Right lobe of liver (tissue), 6 donors: ENCODE results near the gene B3GNT7. TPM values are rescaled to one million over a fixed set of nuclear protein-coding genes. Genes with fewer than 3 reads are reported as not detected.
"Not testable (repeated sequence)": the region's sequence is repeated elsewhere in the genome, so short reads cannot be mapped to it uniquely, and the experiment has no call there.

Source experiments
- ATAC-seq, 4 donors: fragments of 200-7000 bp; cut with Tn5 transposase; one replicate each; pipeline ENCODE4 v1.9.1; 2020; ENCODE audit warnings: mild to moderate bottlenecking in 4 of 4, moderate library complexity in 4 of 4
- DNase-seq, 3 donors: peaks; one replicate each; pipeline ENCODE4 v3.0.0-alpha.2; 2020
- H3K27ac ChIP-seq, 3 donors: fragments of 200-600 bp; one replicate each; pipeline ENCODE4 v1.8.0; 2022
- H3K27me3 ChIP-seq, 2 donors: fragments of 200-600 bp; one replicate each; pipeline ENCODE4 v1.8.0; 2022
- H3K36me3 ChIP-seq, 4 donors: fragments of 200-600 bp; sonication (generic) in 1 of 4; one replicate each; pipeline versions ENCODE4 v1.5.1 to v1.8.0; 2017 to 2022; ENCODE audit warnings: control low read depth in 1 of 4
- H3K4me1 ChIP-seq, 4 donors: fragments of 200-600 bp; sonication (generic) in 1 of 4; one replicate each; pipeline versions ENCODE4 v1.5.1 to v1.8.0; 2017 to 2022; ENCODE audit warnings: control low read depth in 1 of 4
- H3K4me3 ChIP-seq, 3 donors: fragments of 200-600 bp; one replicate each; pipeline ENCODE4 v1.8.0; 2022
- H3K9me3 ChIP-seq, 4 donors: fragments of 200-600 bp; sonication (generic) in 1 of 4; one replicate each; pipeline versions ENCODE4 v1.5.1 to v1.8.0; 2017 to 2022; ENCODE audit warnings: control low read depth in 1 of 4
- POLR2A ChIP-seq: fragments of 450-650 bp; IDR thresholded peaks from one replicate; pipeline ENCODE4 v1.6.1; 2017; ENCODE audit warnings: antibody characterized with exemption, mild to moderate bottlenecking
- WGBS: methylation state at CpG from one replicate; pipeline ENCODE4 v1.1.6; 2018; ENCODE audit warnings: low coverage, low lambda C conversion rate; ENCODE audit not compliant: insufficient coverage; ENCODE audit errors: missing lambda C conversion rate; 5-methylcytosine and 5-hydroxymethylcytosine counted together
- intact Hi-C, 2 donors: fragments of 100-400 bp; cut with DNase I; formaldehyde crosslinking; loops; one replicate each; pipeline versions ENCODE4 v1.11.2 to v1.14.1; 2022
- total RNA-seq, 6 experiments: library from RNA; depleted of rRNA in 2 of 6; stranded (reverse); fragments of >200 nt in 2 of 6; fragmentation: NEBNext Ultra II Directional in 3 of 6; extraction: Animal tissue kit (Norgen Biotek cat#: 25700) in 3 of 6; gene quantifications; one replicate each; pipeline versions ENCODE4 v1.1.0 to v1.2.4, GENCODE V29; 2016 to 2023
- TF ChIP-seq, protein P1 (sequence below), 4 donors: fragments of 200-600 bp in 3 of 4; fragments of 450-650 bp in 1 of 4; IDR thresholded peaks; one replicate each; pipeline versions ENCODE4 v1.5.1 to v1.8.0; 2016 to 2022; ENCODE audit warnings: antibody characterized with exemption in 4 of 4, mild to moderate bottlenecking in 2 of 4
- donor health status: DM: no; HTN: yes; CAD: no.
- donor health status: DM: no; HTN: no; CAD: no.
- donor health status: DM: no; HTN: no; CAD: no.
- donor health status: DM: no; HTN: yes; CAD: no.
- donor health status: DM: no; HTN: yes; CAD: no.

B3GNT7 gene
- total RNA-seq, 6 experiments from 2014 or later, result 0.73 to 5.3 (median 0.96) TPM

DNA sequence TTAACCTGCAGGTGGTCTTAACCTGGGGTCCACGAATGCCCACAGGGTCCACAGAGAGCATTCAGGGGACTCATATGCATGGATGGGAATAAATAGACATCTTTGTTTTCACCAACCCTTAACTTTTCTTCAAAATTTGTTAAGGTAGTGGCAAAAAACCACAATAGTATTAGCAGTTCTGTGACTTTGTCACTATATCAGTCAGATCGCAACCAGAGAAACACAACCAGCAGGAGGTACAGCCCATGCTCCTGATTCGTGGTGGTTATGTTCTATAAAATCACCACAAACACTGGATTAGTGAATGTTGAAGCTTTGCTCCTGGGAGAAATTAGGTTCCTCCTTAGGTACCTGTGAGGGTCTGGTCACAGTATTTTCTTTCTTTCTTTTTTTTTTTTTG, 31.6 kb downstream of the B3GNT7 start:
- Histone ChIP-seq H3K27ac (no peak overlapping the region), H3K9me3 (no peaks in the 10 kb centered on the region), H3K27me3 (no peaks in the 10 kb centered on the region), H3K4me3 (no peak overlapping the region), H3K36me3 (no peaks in the 10 kb centered on the region), H3K4me1 (no peaks in the 10 kb centered on the region)
- TF ChIP-seq, protein P1, sequence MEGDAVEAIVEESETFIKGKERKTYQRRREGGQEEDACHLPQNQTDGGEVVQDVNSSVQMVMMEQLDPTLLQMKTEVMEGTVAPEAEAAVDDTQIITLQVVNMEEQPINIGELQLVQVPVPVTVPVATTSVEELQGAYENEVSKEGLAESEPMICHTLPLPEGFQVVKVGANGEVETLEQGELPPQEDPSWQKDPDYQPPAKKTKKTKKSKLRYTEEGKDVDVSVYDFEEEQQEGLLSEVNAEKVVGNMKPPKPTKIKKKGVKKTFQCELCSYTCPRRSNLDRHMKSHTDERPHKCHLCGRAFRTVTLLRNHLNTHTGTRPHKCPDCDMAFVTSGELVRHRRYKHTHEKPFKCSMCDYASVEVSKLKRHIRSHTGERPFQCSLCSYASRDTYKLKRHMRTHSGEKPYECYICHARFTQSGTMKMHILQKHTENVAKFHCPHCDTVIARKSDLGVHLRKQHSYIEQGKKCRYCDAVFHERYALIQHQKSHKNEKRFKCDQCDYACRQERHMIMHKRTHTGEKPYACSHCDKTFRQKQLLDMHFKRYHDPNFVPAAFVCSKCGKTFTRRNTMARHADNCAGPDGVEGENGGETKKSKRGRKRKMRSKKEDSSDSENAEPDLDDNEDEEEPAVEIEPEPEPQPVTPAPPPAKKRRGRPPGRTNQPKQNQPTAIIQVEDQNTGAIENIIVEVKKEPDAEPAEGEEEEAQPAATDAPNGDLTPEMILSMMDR (IDR thresholded peaks at IDR 0.05), result no peak
- 49% methylated on average over 3 of the region's 3 CpGs for WGBS
- ATAC-seq (no peak), DNase-seq (no peak)
- intact Hi-C loops, result no loop called here

DNA sequence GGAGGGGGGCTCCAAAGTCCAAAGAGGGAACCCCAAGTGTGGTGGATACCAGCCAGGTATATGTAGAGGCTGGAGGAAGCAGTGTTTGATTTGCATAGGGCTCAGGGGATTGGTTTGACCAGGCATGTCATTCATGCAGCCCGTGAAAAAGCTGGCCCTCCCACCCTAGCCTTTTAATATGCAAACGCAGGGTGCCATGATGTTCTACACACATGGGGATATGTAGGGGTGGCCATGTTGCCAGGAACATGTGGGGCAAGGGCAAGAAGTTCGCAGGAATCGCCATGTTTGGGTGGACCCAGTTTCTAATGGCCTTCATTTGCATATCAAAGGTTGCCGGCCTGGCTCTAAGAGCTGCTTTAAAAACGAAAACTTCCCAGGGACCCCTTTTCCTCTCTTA, 33.6 kb downstream of the B3GNT7 start:
- WGBS, result 74% methylated on average over 5 of the region's 6 CpGs
- no peak for ATAC-seq
- DNase-seq, result no peak

DNA sequence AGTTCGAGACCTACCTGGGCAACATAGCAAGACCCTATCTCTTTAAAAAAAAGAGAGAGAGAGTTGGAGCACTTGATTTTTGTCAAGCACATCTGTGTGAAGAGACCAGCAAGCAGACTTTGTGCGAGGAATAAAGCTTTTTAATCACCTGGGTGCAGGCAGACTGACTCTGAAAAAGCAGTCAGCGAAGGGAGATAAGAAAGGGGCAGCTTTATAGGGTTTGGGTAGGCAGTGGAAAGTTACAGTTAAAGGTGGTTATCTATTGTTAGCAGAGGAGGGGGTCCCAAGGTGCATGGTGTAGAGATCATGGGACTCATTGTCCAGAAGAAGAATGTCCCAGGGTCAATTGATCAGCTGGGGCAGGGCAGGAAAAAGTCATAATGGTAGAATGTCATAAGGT, 34.4 kb downstream of the B3GNT7 start:
- no peak for DNase-seq

More for the DNA sequence above, 33.6 kb downstream of the B3GNT7 start:
- H3K9me3 ChIP-seq, result no peaks in the 10 kb centered on the region
- TF ChIP-seq POLR2A, result no peak
- TF ChIP-seq, protein P1 (IDR thresholded peaks at IDR 0.05), result no peak
- H3K36me3 ChIP-seq, result no peaks in the 10 kb centered on the region
- H3K27me3 ChIP-seq, result no peaks in the 10 kb centered on the region
- intact Hi-C loops, result no loop called here
- H3K4me1 ChIP-seq, result no peaks in the 10 kb centered on the region
- H3K4me3 ChIP-seq, result no peak overlapping the region
- no peak overlapping the region for H3K27ac ChIP-seq

DNA sequence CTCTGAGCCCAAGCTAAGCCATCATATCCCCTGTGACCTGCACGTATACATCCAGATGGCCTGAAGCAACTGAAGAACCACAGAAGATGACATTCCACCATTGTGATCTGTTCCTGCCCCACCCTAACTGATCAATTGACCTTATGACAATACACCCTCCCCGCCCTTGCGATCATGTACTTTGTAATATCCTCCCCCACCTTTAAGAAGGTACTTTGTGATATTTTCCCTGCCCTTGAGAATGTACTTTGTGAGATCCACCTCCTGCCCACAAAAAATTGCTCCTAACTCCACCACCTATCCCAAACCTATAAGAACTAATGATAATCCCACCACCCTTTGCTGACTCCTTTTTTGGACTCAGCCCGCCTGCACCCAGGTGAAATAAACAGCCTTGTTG, 34.9 kb downstream of the B3GNT7 start:
- not testable (repeated sequence) for H3K27me3 ChIP-seq

More for the DNA sequence above, 34.4 kb downstream of the B3GNT7 start:
- TF ChIP-seq POLR2A, result no peak
- TF ChIP-seq, protein P1 (IDR thresholded peaks at IDR 0.05), result no peak
- intact Hi-C loops, result no loop called here
- no peak for ATAC-seq
- Histone ChIP-seq H3K4me3 (no peak overlapping the region), H3K9me3 (no peaks in the 10 kb centered on the region), H3K27ac (no peak overlapping the region), H3K27me3 (no peaks in the 10 kb centered on the region), H3K36me3 (no peaks in the 10 kb centered on the region), H3K4me1 (no peaks in the 10 kb centered on the region)
- 97% methylated on average over 3 of the region's 3 CpGs for WGBS

DNA sequence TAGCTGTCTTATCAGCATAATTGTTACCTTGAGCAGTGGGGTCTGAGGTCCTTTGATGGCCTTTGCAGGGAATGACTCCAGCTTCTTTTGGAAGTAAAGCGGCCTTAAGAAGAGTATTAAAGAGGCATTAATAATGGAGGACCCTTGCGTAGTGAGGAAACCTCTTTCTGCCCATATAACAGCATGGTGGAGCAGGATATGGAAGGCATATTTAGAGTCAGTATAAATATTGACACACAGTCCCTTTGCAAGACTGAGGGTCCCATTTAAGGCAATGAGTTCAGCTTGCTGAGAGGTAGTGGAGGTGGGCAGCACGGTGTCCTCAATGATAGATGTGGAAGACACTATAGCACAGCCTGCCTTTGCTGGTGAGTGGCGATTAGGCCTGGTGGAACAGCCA, 36.1 kb downstream of the B3GNT7 start:
- no peak for DNase-seq
- TF ChIP-seq, protein P1 (IDR thresholded peaks at IDR 0.05), result no peak
- no peak for TF ChIP-seq POLR2A
- intact Hi-C loops, result no loop called here
- no peak for ATAC-seq
- Histone ChIP-seq H3K36me3 (no peaks in the 10 kb centered on the region), H3K27me3 (no peaks in the 10 kb centered on the region), H3K27ac (no peak overlapping the region), H3K4me3 (no peak overlapping the region), H3K4me1 (no peaks in the 10 kb centered on the region), H3K9me3 (no peaks in the 10 kb centered on the region)
- WGBS, result 85% methylated on average over 4 of the region's 4 CpGs

More for the DNA sequence above, 34.9 kb downstream of the B3GNT7 start:
- H3K27ac ChIP-seq, H3K4me3 ChIP-seq, DNase-seq, H3K4me1 ChIP-seq, ATAC-seq, H3K36me3 ChIP-seq, intact Hi-C loops, H3K9me3 ChIP-seq: not testable (repeated sequence)
- whole genome bisulfite sequencing, result 77% methylated on average over 3 of the region's 4 CpGs
